Activated T-helper 9 cell treated with anti-CD3 and anti-CD28 coated beads, Interleukin-2, amount 50 U/mL, for 16 hours (primary cell): ENCODE measurements around the gene DAB2.

Experiments
- DNase-seq: peaks from one replicate; pipeline ENCODE4 v3.0.0-alpha.2; 2020; ENCODE audit warnings: low read depth

The DAB2 gene

DNA sequence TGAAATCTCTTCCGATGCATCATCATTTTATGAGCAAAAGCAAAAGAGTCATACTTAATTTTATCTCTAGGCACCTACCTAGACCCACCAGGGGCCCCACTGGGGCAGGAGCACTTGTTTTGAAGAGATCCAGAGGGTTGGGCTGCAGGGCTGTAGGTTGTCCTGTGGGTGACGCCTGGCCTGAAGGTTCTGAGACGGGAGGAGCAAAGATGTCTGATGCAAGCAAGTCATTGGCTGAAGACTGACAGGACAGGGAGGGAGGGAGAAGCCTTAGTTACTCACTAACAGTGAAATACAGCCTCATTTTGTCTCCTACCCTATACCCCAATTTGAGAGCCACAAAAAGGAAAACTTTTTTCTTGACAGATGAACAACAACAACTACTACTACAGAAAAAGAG lies 43.4 kb downstream of the DAB2 start:
- DNase-seq: no peak

DNA sequence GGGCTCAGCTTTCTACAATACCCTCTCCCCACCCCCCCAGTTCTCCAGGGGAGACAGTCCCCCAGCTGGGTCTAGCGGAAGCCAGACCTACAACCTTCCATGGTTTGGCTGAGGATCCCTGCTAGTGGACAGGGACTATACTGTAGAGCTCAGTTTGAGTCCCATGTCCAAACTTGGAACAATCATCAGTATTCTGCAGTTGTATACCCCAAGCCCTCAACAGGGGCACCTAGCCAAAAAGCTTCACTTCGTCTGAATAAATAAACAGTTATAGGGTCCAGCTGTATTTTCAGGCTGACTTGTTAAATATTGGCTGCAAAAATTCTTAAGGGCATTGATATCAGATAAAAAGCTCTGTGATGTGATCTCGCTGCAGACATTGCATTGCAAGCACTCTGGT lies 45.1 kb downstream of the DAB2 start:
- DNase-seq: no peak

GRCh38 chr5:39377613-39378012 lies 47.2 kb downstream of the DAB2 start:
- no peak for DNase-seq

GRCh38 chr5:39376293-39376714 lies 48.5 kb downstream of the DAB2 start:
- no peak for DNase-seq

GRCh38 chr5:39373791-39374190 lies 51.0 kb downstream of the DAB2 start:
- DNase-seq: no peak

DNA sequence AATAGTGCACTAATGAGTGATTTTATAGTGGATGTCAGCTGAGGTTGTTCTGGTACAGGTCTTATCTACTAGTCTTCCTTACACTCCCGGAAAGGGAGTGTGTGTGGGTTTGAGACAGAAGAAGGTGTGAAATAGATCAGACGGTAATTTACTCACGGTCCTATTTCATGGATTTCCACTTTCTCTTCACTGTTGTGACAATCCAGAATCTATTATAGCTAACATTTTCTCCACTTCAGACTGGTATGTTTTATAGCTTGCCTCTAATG lies 53.5 kb downstream of the DAB2 start:
- no peak for DNase-seq

DNA sequence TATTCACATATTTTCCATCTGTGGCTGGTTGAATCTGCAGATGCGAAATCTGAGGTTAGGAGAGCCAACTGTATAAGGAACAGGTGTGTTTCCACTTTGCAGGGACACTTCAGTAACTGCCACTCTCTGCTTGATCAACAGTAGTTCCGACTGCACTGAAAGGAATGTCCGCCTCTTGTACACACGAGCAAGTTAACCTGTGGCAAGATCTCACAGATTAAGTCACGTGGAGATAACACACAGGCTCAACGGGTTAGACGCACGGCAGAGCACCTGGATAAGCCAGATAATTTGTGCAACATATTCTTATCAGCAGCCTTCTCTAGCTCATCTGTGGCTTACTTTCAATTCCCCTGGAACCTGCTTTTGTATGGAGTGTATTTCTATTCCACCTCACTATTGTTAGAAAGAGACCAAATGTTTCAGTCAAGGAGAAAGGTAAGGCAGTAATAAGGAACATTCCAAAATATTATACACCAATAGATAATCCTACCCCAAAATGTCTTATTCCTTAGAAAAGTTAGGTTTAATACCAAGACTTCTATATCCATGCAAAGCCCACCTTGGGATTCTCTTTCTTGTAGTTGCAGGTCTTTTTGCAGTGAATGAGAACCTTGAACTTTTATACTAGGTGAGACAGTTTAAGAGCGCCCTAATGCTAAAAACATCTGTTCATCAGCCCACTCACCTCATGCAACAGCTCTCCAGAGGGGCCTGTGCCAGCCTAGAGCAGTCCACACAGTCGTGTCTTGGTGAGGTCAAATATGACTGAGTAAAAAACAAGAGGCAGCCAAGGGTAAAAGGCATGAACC lies 54.0 kb downstream of the DAB2 start:
- no peak for DNase-seq

DNA sequence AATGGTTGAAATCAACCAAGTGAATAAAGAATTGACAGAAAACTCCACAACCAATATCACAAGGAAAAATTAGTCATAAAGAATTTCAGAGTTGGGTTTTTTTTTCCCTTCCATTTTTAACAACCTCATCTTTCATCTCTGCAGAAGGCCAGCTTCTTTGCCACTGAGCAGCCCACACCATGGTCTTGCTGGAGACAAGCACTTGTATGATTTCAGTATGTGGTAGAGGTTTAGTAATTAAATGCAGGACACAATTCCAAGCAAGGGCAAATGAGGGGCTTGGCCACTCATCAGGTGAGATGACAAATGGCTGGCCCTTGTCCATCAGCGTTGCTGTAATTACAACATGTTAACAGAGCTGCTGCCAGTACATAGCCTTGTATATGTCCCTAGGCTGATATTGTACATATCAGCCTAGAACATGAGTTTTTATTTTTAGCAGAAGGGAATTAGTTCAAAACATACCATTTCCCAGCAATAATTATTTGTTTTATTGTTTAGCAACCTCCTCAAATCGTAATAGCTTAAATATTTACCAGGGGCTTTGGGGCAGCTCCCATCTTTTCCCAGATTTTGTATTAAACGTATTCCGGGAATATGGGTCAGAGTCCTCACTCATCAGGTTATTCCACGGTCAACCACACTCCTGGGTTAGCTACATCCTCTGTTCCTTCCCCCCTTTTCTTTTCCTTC lies 55.5 kb downstream of the DAB2 start:
- no peak for DNase-seq

GRCh38 chr5:39368116-39368515 lies 56.7 kb downstream of the DAB2 start:
- no peak for DNase-seq

GRCh38 chr5:39367711-39368110 lies 57.1 kb downstream of the DAB2 start:
- no peak for DNase-seq

GRCh38 chr5:39364367-39364766 lies 60.4 kb downstream of the DAB2 start, which contains the start of gene C9:
TSS of gene C9 (minus strand) at chr5:39364495. CDS start at chr5:39364464, 31 bp downstream.
- no peak for DNase-seq

GRCh38 chr5:39363217-39363616 lies 61.6 kb downstream of the DAB2 start:
- no peak for DNase-seq

GRCh38 chr5:39362646-39363045 lies 62.1 kb downstream of the DAB2 start:
- no peak for DNase-seq

DNA sequence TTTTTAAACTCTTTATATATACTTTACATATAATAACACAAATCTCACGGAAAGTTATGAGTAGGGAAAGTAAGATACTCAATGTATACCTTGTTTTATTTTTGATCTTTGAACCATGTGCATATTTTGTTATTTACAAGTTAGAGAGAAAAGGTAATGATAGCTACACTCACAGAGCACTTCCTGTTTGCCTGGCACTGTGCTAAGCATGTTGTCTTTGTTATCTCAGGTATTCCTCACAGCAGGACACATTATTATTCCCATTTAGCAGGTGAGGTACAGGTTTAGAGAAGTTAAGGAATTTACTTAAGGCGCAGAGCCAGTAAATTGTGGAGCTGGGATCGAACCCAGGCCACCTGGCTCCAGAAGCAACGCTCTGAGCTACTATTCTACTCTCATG lies 63.5 kb downstream of the DAB2 start:
- DNase-seq: no peak

GRCh38 chr5:39360471-39361111 lies 64.2 kb downstream of the DAB2 start:
- DNase-seq: no peak

- no peak for DNase-seq
Observed at GRCh38 chr5:39356263-39356662, 68.5 kb downstream of the DAB2 start.

GRCh38 chr5:39355324-39355723 lies 69.5 kb downstream of the DAB2 start:
- DNase-seq: no peak

- no peak for DNase-seq
Observed at GRCh38 chr5:39353717-39354399, 70.9 kb downstream of the DAB2 start.

- DNase-seq: no peak
Observed at GRCh38 chr5:39352951-39353350, 71.8 kb downstream of the DAB2 start.

- no peak for DNase-seq
Observed at GRCh38 chr5:39352170-39352569, 72.6 kb downstream of the DAB2 start.

GRCh38 chr5:39349484-39349883 lies 75.3 kb downstream of the DAB2 start:
- no peak for DNase-seq

DNA sequence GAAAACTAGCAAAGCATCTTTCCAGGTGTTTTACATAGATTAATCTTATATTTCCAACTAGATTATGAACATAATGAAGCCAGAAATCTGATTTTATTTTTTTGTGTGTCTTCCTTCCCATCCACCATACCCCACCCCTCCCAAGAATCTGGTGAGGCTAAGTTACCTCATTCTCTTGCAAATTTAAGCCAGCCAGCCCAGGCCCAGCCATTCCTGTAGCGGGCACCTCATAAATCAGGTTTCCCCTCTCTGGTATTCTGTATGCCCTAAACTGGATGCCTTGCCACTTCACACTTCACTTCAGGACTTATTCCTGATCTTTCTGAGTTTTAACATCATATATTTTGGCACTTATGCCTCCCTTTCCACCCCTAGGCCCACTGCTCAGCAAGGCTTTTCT lies 82.3 kb downstream of the DAB2 start:
- DNase-seq: no peak

DNA sequence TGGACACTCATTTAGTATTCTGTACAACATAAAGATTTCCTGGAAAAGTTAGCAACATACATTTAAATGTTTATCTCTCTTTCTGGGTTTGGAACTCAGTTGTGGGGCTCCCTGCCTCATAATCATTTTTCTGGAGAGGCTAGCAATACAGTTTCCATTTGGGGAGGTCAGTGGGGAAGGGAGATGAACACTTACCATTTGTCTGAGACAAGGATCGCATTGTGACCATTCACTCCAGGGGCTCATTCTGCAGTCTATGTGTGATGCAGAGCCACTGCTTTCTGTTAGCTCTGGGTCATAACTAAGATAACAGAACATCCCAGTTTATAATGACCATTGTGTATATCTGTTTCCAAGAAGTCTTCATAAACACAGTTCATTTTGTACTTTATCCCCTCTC lies 82.9 kb downstream of the DAB2 start:
- DNase-seq: no peak
